Measurements from ENCODE around the gene CPM. TPM values are rescaled to one million over a fixed set of nuclear protein-coding genes. Genes with fewer than 3 reads are reported as not detected.

The CPM gene
- total RNA-seq, 1 experiment from 2014 or later, result 0.96 TPM

DNA sequence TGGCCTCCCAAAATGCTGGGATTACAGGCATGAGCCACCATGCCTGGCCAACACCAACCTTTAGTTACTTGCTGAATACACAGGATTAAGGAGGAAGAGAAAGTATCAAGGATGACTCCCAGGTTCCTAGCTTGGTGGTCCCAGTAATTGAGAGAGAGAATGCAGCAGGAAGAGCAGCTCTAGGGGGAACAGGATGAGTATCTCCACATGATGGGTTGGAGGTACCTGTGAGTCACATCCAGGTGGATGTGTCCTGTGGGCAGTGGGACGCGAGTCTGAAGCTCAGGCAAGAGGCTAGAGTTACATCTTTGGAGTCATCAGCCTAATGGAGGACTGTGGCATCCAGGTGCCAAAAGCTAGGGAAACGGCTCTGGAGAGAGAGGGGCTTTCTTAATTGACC is 77.9 kb downstream of the CPM start (continued):
- TF ChIP-seq, protein P1, sequence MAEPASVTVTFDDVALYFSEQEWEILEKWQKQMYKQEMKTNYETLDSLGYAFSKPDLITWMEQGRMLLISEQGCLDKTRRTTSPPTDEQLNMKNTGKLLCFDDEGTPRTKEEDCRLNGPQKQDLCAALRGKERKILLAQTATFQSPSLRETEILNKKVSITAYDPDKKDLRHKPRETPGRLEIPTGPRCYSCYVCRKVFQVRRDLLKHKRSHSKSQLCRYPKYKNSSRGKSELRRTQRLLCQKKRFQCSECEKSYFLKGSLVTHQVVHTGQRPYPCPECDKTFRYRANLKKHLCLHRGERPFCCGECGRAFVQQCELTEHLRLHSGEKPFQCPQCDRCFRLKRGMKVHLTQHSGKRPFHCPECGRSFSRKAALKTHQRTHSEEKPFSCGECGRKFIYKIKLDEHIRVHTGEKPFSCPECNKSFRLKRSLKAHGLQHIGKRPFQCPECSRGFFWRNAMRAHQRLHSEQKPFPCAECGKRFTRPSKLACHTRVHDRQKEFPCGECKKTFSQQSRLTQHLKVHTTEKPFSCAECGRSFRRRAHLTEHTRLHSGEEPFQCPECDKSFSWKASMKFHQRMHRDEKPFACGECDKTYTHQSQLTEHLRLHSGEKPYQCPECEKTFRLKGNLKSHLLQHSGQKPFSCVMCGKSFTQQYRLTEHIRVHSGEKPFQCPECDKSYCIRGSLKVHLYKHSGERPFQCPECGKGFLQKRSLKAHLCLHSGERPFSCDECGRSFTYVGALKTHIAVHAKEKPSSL (CRISPR knock-in tag; conservative IDR thresholded peaks at IDR 0.05), result no peak
- TF ChIP-seq ELF4 (CRISPR knock-in tag; IDR thresholded peaks at IDR 0.05; ENCODE audit: low read depth) (no peak), ZNF416 (CRISPR knock-in tag; IDR thresholded peaks at IDR 0.05) (no peak), CREM (CRISPR knock-in tag; IDR thresholded peaks at IDR 0.05) (no peak), GRHL2 (CRISPR knock-in tag; IDR thresholded peaks at IDR 0.05; ENCODE audit: insufficient replicate concordance, severe bottlenecking) (no peak), JAZF1 (CRISPR knock-in tag; IDR thresholded peaks at IDR 0.05) (no peak), IRF2 (CRISPR knock-in tag; IDR thresholded peaks at IDR 0.05; ENCODE audit: borderline replicate concordance, low read depth) (no peak), HMGA2 (CRISPR knock-in tag; IDR thresholded peaks at IDR 0.05) (no peak)

DNA sequence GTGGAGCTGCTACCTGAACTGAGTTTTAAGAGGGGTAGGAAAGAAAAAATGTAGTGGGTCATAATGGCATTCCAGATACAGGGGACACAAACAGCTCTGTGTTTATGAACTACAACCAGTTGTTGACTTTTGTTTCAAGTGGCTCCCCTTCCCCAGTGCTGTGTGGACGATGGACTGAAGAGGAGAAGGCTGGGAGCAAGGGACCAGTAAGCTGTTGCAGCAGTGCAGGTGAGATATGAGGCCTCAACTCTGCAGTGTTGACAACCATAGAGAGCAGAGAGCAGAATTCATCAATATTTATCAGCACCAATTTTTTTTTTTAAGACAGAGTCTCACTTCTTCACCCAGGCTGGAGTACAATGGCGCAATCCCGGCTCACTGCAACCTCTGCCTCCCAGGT is 78.4 kb downstream of the CPM start:
- POLR2A ChIA-PET, result no interaction called here
- no peaks in the 10 kb centered on the region for H3K36me3 Mint-ChIP-seq
- CTCF ChIA-PET, result no interaction called here
- H3K9me3 Mint-ChIP-seq, result no peaks in the 10 kb centered on the region
- H3K4me3 Mint-ChIP-seq, result no peak overlapping the region
- H3K27ac Mint-ChIP-seq, result no peak overlapping the region
- DNase-seq (ENCODE audit: low spot score), result no peak
- no peak for TF ChIP-seq TCF7 (CRISPR knock-in tag; IDR thresholded peaks at IDR 0.05; ENCODE audit: low read depth)
- ATAC-seq, result no peak
- no peaks in the 10 kb centered on the region for H3K4me1 Mint-ChIP-seq
- no peaks in the 10 kb centered on the region for H3K27me3 Mint-ChIP-seq (ENCODE audit: low read depth)

DNA sequence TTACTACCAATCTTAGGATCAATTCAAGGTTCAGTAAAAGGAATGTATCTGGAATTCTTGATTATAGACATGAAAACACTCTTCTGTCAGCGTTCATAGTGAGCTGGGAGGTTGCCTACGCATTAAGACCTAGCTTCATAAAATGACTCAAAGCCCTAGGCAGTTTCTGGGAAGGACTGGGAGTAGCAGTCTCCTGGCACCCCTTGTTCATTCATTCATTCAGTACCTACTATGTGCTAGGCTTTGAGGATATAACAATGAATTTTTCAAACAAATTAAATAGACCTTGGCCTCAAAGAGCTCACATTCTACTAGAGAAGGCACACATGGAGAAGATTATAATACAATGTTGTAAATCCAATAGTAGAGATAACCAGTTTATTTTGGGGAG is 78.9 kb downstream of the CPM start:
- Mint-ChIP-seq H3K36me3 (no peaks in the 10 kb centered on the region), H3K27me3 (ENCODE audit: low read depth) (no peaks in the 10 kb centered on the region), H3K27ac (no peak overlapping the region), H3K9me3 (no peaks in the 10 kb centered on the region), H3K4me3 (no peak overlapping the region), H3K4me1 (no peaks in the 10 kb centered on the region)
- ChIA-PET POLR2A (no interaction called here), CTCF (interaction anchor here (0.7 kb wide), 1 partner anchor 24 kb away, joined by 3 read pairs; no protein-coding TSS in a partner anchor)
- TF ChIP-seq ZNF263 (CRISPR knock-in tag; IDR thresholded peaks at IDR 0.05; ENCODE audit: low read depth), result no peak
- no peak for TF ChIP-seq TEAD1 (CRISPR knock-in tag; IDR thresholded peaks at IDR 0.05)
- DNase-seq (ENCODE audit: low spot score), result no peak
- ATAC-seq, result no peak

DNA sequence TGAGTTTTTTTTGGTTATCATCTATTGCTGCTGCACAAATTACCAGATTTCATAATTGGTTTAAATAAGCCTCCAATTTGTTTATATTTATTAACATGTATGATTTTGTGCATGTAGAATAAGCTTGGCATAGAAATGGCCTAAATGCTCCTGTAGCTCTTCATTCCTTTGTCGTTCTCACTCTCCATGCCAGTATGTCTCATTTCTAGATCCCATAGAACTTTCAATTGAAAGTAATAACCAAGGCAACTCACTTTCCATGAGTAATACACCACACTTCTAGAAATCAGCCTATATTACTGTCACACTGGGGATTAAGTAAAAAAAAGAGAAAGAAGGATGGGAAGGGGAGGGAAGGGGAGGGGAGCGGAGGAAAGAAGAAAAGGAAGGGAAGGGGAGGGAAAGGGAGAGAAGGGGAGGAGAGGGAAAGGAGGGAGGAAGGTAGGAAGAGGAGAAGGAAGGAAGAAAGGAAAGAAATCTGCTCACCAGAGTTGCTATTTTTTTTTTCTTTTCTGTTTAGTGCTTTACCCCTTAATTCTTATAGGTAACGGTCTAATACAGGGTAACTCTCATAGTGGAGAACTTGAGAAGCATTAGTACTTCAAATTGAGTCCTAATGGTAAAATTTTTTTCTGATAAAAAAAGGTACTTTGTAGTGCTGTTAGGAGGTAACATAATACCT is 79.4 kb downstream of the CPM start:
- Mint-ChIP-seq H3K9me3 (no peaks in the 10 kb centered on the region), H3K4me3 (no peak overlapping the region), H3K36me3 (no peaks in the 10 kb centered on the region), H3K27me3 (ENCODE audit: low read depth) (no peaks in the 10 kb centered on the region), H3K4me1 (no peaks in the 10 kb centered on the region), H3K27ac (no peak overlapping the region)
- no peak for ATAC-seq
- TF ChIP-seq IRF2 (CRISPR knock-in tag; IDR thresholded peaks at IDR 0.05; ENCODE audit: borderline replicate concordance, low read depth), result no peak
- TF ChIP-seq, protein P2, sequence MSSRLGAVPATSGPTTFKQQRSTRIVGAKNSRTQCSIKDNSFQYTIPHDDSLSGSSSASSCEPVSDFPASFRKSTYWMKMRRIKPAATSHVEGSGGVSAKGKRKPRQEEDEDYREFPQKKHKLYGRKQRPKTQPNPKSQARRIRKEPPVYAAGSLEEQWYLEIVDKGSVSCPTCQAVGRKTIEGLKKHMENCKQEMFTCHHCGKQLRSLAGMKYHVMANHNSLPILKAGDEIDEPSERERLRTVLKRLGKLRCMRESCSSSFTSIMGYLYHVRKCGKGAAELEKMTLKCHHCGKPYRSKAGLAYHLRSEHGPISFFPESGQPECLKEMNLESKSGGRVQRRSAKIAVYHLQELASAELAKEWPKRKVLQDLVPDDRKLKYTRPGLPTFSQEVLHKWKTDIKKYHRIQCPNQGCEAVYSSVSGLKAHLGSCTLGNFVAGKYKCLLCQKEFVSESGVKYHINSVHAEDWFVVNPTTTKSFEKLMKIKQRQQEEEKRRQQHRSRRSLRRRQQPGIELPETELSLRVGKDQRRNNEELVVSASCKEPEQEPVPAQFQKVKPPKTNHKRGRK (CRISPR knock-in tag; IDR thresholded peaks at IDR 0.05; ENCODE audit: borderline replicate concordance), result no peak
- TF ChIP-seq, protein P3, sequence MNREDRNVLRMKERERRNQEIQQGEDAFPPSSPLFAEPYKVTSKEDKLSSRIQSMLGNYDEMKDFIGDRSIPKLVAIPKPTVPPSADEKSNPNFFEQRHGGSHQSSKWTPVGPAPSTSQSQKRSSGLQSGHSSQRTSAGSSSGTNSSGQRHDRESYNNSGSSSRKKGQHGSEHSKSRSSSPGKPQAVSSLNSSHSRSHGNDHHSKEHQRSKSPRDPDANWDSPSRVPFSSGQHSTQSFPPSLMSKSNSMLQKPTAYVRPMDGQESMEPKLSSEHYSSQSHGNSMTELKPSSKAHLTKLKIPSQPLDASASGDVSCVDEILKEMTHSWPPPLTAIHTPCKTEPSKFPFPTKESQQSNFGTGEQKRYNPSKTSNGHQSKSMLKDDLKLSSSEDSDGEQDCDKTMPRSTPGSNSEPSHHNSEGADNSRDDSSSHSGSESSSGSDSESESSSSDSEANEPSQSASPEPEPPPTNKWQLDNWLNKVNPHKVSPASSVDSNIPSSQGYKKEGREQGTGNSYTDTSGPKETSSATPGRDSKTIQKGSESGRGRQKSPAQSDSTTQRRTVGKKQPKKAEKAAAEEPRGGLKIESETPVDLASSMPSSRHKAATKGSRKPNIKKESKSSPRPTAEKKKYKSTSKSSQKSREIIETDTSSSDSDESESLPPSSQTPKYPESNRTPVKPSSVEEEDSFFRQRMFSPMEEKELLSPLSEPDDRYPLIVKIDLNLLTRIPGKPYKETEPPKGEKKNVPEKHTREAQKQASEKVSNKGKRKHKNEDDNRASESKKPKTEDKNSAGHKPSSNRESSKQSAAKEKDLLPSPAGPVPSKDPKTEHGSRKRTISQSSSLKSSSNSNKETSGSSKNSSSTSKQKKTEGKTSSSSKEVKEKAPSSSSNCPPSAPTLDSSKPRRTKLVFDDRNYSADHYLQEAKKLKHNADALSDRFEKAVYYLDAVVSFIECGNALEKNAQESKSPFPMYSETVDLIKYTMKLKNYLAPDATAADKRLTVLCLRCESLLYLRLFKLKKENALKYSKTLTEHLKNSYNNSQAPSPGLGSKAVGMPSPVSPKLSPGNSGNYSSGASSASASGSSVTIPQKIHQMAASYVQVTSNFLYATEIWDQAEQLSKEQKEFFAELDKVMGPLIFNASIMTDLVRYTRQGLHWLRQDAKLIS (CRISPR knock-in tag; IDR thresholded peaks at IDR 0.05; ENCODE audit: borderline replicate concordance), result no peak
- no peak for TF ChIP-seq ELF4 (CRISPR knock-in tag; IDR thresholded peaks at IDR 0.05; ENCODE audit: low read depth)
- ChIA-PET POLR2A (no interaction called here), CTCF (interaction anchor here (0.7 kb wide), 1 partner anchor 23 kb away, joined by 3 read pairs; no protein-coding TSS in a partner anchor)
- no peak for DNase-seq (ENCODE audit: low spot score)

Data from WTC11 (cell line).